Peyer's patch (tissue), 4 donors: ENCODE measurements around the gene DMD.

Experiments used
- CTCF ChIP-seq, 6 experiments: fragments of 450-650 bp in 4 of 6; fragments of 200-600 bp in 2 of 6; sonication (generic) in 1 of 6; IDR thresholded peaks; one replicate each; pipeline ENCODE4 v1.5.1; 2017 to 2019; ENCODE audit warnings: antibody characterized with exemption in 6 of 6, mild to moderate bottlenecking in 3 of 6, moderate library complexity in 1 of 6
- POLR2A ChIP-seq, 2 donors: fragments of 450-650 bp; IDR thresholded peaks; one replicate each; pipeline ENCODE4 v1.5.1; 2017; ENCODE audit warnings: antibody characterized with exemption in 2 of 2, mild to moderate bottlenecking in 2 of 2, moderate library complexity in 2 of 2

DNA sequence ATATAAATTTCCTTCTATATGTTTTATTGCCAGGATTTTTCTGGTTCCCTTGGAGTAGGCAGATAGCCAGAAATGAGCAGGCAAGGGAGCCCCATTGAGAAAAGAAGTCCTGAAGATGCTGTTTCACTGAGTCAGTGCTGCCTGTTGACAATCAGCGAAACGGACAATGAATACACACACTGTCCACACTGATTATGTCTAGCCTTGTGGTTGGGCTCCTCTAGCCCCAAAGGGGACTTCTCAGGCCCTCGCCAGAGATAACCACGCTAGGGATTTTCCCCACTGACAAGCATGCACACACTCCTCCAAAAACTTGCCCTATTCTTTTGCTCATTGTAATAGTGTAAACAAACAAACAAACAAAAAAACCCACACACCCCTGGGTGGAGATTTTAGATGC lies 369.3 kb downstream of the DMD start:
- TF ChIP-seq CTCF (IDR thresholded peaks at IDR 0.05) (no peak), POLR2A (IDR thresholded peaks at IDR 0.05) (no peak)
